HG03108 (cell line): Measurements from ENCODE around the gene ZDHHC24.

Source experiments
- ATAC-seq: cut with Tn5 transposase; IDR thresholded peaks from one replicate; pipeline ENCODE4 v1.9.1; 2021; ENCODE audit warnings: moderate library complexity; ENCODE audit not compliant: unreplicated experiment

Gene ZDHHC24

GRCh38 chr11:66566221-66566620, 20.4 kb upstream of the ZDHHC24 start:
- no peak for ATAC-seq

- no peak for ATAC-seq
Measured at GRCh38 chr11:66564984-66565383, 19.1 kb upstream of the ZDHHC24 start.

GRCh38 chr11:66564538-66564937, 18.7 kb upstream of the ZDHHC24 start:
- ATAC-seq: no peak

GRCh38 chr11:66563832-66564231, 18.0 kb upstream of the ZDHHC24 start:
- ATAC-seq: no peak

- no peak for ATAC-seq
Measured at GRCh38 chr11:66562907-66563583, 17.2 kb upstream of the ZDHHC24 start.

- no peak for ATAC-seq
Measured at GRCh38 chr11:66562275-66562674, 16.4 kb upstream of the ZDHHC24 start.

- no peak for ATAC-seq
Measured at GRCh38 chr11:66561975-66562248, 16.1 kb upstream of the ZDHHC24 start.

GRCh38 chr11:66561178-66561974, 15.5 kb upstream of the ZDHHC24 start:
- ATAC-seq: no peak

GRCh38 chr11:66559866-66560676, 14.2 kb upstream of the ZDHHC24 start:
- ATAC-seq: no peak

GRCh38 chr11:66559142-66559865, 13.5 kb upstream of the ZDHHC24 start:
- no peak for ATAC-seq

- ATAC-seq: no peak
Measured at GRCh38 chr11:66557733-66558326, 12.0 kb upstream of the ZDHHC24 start.

- ATAC-seq: no peak
Measured at GRCh38 chr11:66556086-66556485, 10.2 kb upstream of the ZDHHC24 start.

- no peak for ATAC-seq
Measured at GRCh38 chr11:66555416-66555815, 9.6 kb upstream of the ZDHHC24 start.

GRCh38 chr11:66554602-66555001, 8.8 kb upstream of the ZDHHC24 start:
- ATAC-seq: no peak

- ATAC-seq: no peak
Measured at GRCh38 chr11:66550887-66551286, 5.0 kb upstream of the ZDHHC24 start.

GRCh38 chr11:66549696-66550095, 3.8 kb upstream of the ZDHHC24 start:
- no peak for ATAC-seq

- no peak for ATAC-seq
Measured at GRCh38 chr11:66548774-66549630, 3.2 kb upstream of the ZDHHC24 start.

GRCh38 chr11:66548041-66548440, 2.2 kb upstream of the ZDHHC24 start:
- no peak for ATAC-seq

- ATAC-seq: no peak
Measured at GRCh38 chr11:66547662-66548009, 1.8 kb upstream of the ZDHHC24 start.
